ENCODE data around the gene SYP. TPM values are rescaled to one million over a fixed set of nuclear protein-coding genes. Genes with fewer than 3 reads are reported as not detected.

Gene SYP
- total and polyA plus RNA-seq, 10 of the 15 experiments (the other 5 are each of a cell fraction or from before 2014, with no cell fraction given) = 0.34 to 1.7 (median 0.74) TPM

DNA sequence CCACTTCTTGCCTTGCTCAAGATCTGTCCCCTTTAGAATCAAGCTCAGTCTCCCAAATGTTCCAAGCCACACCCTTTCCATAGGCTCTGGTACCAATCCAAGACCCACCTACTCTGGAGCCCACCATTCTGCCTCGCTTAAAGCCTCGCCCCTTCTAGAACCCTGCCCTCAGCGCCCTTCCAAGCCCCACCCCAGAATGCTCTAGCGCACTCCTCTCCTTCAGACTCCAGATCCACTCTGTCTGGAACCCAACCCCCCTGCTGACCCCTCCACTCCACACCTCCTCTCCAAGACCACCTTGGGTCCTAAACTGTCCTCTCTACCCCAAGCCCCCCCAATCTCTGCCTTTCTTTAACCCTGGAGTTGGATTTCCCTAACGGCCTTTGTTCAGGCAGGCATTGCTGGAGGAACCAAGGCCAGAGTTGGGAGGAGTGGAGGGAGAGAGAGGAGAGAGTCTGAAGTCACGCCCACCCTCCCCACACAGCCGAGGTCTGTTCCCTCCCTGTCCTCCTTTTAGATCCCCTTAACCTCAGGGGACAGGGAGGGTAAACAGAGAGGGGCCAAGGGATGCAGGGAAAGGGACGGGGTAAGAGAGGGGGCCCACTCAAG is 11.4 kb downstream of the SYP start:
- no peak for ATAC-seq
- Histone ChIP-seq H3K4me2 (ENCODE audit: control insufficient read depth, insufficient read depth) (peak overlapping the region; percentile 33; the same call in 1 of the 2 replicates), H3K79me2 (ENCODE audit: control insufficient read depth, insufficient read depth, low read length) (peaks cover 5% of the 10 kb centered on the region), H3K27ac (ENCODE audit: control insufficient read depth, insufficient read depth) (no peak overlapping the region), H3K4me3 (no peak overlapping the region), H3K9ac (ENCODE audit: control insufficient read depth, insufficient read depth, low read length) (no peak overlapping the region), H3K36me3 (ENCODE audit: control insufficient read depth in 2 of 2, insufficient read depth in 2 of 2, low read length in 1 of 2) (no peaks in the 10 kb centered on the region), H3K27me3 (replicated peaks in 1 of 2; ENCODE audit: control insufficient read depth in 2 of 2, insufficient read depth in 2 of 2, low read length in 1 of 2) (no peaks in the 10 kb centered on the region), H2AFZ (ENCODE audit: control insufficient read depth, low read depth, low read length) (no peak overlapping the region), H4K20me1 (ENCODE audit: control insufficient read depth, insufficient read depth) (no peaks in the 10 kb centered on the region), H3K4me1 (ENCODE audit: control insufficient read depth, insufficient read depth, low read length) (peaks cover 3% of the 10 kb centered on the region; the same call in 1 of the 2 replicates), H3K9me3 (replicated peaks; ENCODE audit: control insufficient read depth, insufficient read depth, low read length) (no peaks in the 10 kb centered on the region; the same call in 2 of the 3 replicates)
- no peak for FAIRE-seq
- ChIA-PET CTCF (interaction anchor here (5.8 kb wide), 1 partner anchor 21 kb away, joined by 57 read pairs; no protein-coding TSS in a partner anchor), RAD21 (ENCODE audit: unreplicated experiment) (interaction anchor here (3.0 kb wide), 1 partner anchor 20 kb away, joined by 26 read pairs; no protein-coding TSS in a partner anchor), SMC1A (ENCODE audit: uncharacterized antibody, unreplicated experiment) (no interaction called here), POLR2A (interaction anchor here (3.9 kb wide), 1 partner anchor 20 kb away, joined by 28 read pairs; no protein-coding TSS in a partner anchor)
- WGBS (ENCODE audit: insufficient coverage, insufficient replicate concordance, low lambda C conversion rate, missing lambda C conversion rate) = 65% methylated on average over 8 of the region's 8 CpGs
- in situ Hi-C loops (cut with MboI) = loop anchor here (10.0 kb wide), 1 partner anchor 384 kb away; the partner anchor contains the start of gene HDAC6
- intact Hi-C loops (cut with micrococcal nuclease; ENCODE audit: unreplicated experiment) = no loop called here
- DNase-seq (ENCODE audit: low read depth, low spot score) = no peak
- no TSS peak for BruUV-seq (replicated peaks)
- TF ChIP-seq BMI1 (IDR thresholded peaks at IDR 0.05; ENCODE audit: borderline replicate concordance) (no peak), YY1 (IDR thresholded peaks at IDR 0.05; ENCODE audit: low read depth, low read length) (no peak), IKZF1 (conservative IDR thresholded peaks at IDR 0.05) (no peak)

DNA sequence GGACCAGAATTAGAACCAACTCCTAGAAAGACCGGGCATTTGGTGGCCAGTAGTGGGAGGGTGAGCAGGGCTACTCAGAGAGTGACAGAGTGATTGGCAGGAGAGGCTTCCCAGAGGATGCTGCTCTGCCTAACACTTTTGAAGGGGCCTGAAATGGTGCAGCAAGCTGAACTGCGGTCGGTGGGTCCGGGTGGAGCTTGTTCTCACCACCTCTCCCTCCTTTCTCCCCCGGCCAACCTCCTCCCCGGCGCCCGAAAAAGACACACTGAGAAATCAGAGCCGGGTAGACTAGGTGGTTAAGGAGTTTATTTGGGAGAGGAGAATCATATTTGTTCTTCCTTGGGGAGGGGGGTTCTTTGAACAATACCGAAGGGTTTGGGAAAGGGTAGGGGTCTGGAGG is 12.5 kb downstream of the SYP start:
- CTCF ChIA-PET = interaction anchor here (1.0 to 1.5 kb wide), 2 partner anchors 24 to 46 kb away, joined by 3 read pairs; no protein-coding TSS in a partner anchor
- Histone ChIP-seq H3K4me2 (ENCODE audit: control insufficient read depth, insufficient read depth) (no peak overlapping the region), H3K9ac (ENCODE audit: control insufficient read depth, insufficient read depth, low read length) (no peak overlapping the region), H3K27ac (ENCODE audit: control insufficient read depth, insufficient read depth) (no peak overlapping the region), H3K27me3 (replicated peaks in 1 of 2; ENCODE audit: control insufficient read depth in 2 of 2, insufficient read depth in 2 of 2, low read length in 1 of 2) (no peaks in the 10 kb centered on the region), H3K36me3 (ENCODE audit: control insufficient read depth in 2 of 2, insufficient read depth in 2 of 2, low read length in 1 of 2) (peaks cover 0 to under 1% of the 10 kb centered on the region in 2 experiments; a peak in 2 of 4 replicates), H4K20me1 (ENCODE audit: control insufficient read depth, insufficient read depth) (no peaks in the 10 kb centered on the region), H3K4me1 (ENCODE audit: control insufficient read depth, insufficient read depth, low read length) (peaks cover 3% of the 10 kb centered on the region; the same call in 1 of the 2 replicates), H3K4me3 (no peak overlapping the region), H3K9me3 (replicated peaks; ENCODE audit: control insufficient read depth, insufficient read depth, low read length) (no peaks in the 10 kb centered on the region; the same call in 2 of the 3 replicates), H2AFZ (ENCODE audit: control insufficient read depth, low read depth, low read length) (no peak overlapping the region), H3K79me2 (ENCODE audit: control insufficient read depth, insufficient read depth, low read length) (peaks cover 5% of the 10 kb centered on the region)
- RAD21 ChIA-PET (ENCODE audit: unreplicated experiment) = no interaction called here
- ATAC-seq (no peak), DNase-seq (ENCODE audit: low read depth, low spot score) (no peak), FAIRE-seq (no peak)
- SMC1A ChIA-PET (ENCODE audit: uncharacterized antibody, unreplicated experiment) = no interaction called here
- 67% methylated on average over 8 of the region's 10 CpGs for WGBS (ENCODE audit: insufficient coverage, insufficient replicate concordance, low lambda C conversion rate, missing lambda C conversion rate)
- POLR2A ChIA-PET = no interaction called here
- intact Hi-C loops (cut with micrococcal nuclease; ENCODE audit: unreplicated experiment) = no loop called here
- in situ Hi-C loops (cut with MboI) = loop anchor here (10.0 kb wide), 1 partner anchor 383 kb away; the partner anchor contains the start of gene HDAC6
- no TSS peak for BruUV-seq (replicated peaks)
- TF ChIP-seq NFYA (IDR thresholded peaks at IDR 0.05; ENCODE audit: borderline replicate concordance, low read depth, low read length) = no peak
- TF ChIP-seq MEF2B (IDR thresholded peaks at IDR 0.05; ENCODE audit: partially characterized antibody, poor library complexity, severe bottlenecking) = no peak
- TF ChIP-seq ZNF217 (IDR thresholded peaks at IDR 0.05) = no peak
- TF ChIP-seq MEF2A (IDR thresholded peaks at IDR 0.05; ENCODE audit: insufficient read depth, low read depth, low read length) = no peak

Measured in GM12878 (cell line).